H9 (cell line): ENCODE results near the gene SLX4. TPM values are rescaled to one million over a fixed set of nuclear protein-coding genes. Genes with fewer than 3 reads are reported as not detected.

Source experiments
- DNase-seq: peaks from one replicate; pipeline ENCODE4 v3.0.0-alpha.2; 2017
- H2AFZ ChIP-seq: one replicate; pipeline ENCODE4 v1.6.1; 2013; ENCODE audit warnings: mild to moderate bottlenecking, low read length, control low read depth, moderate library complexity
- H2AK5ac ChIP-seq: 2 replicates; pipeline ENCODE4 v1.6.1; 2013; ENCODE audit warnings: low read length, control low read depth, mixed read lengths; ENCODE audit not compliant: insufficient read length
- H2BK120ac ChIP-seq: one replicate; pipeline ENCODE4 v1.6.1; 2013; ENCODE audit warnings: low read depth, mild to moderate bottlenecking, low read length, control low read depth, inconsistent platforms; ENCODE audit not compliant: poor library complexity, severe bottlenecking
- H2BK12ac ChIP-seq: 2 replicates; pipeline ENCODE4 v1.6.1; 2013; ENCODE audit warnings: low read length, control low read depth, mixed read lengths, low read depth; ENCODE audit not compliant: insufficient read length
- H2BK15ac ChIP-seq: 2 replicates; pipeline ENCODE4 v1.6.1; 2013; ENCODE audit warnings: low read depth, low read length, control low read depth
- H2BK20ac ChIP-seq: one replicate; pipeline ENCODE4 v1.6.1; 2013; ENCODE audit warnings: low read depth, mild to moderate bottlenecking, low read length, control low read depth, inconsistent platforms; ENCODE audit not compliant: poor library complexity, severe bottlenecking
- H2BK5ac ChIP-seq: 2 replicates; pipeline ENCODE4 v1.6.1; 2013; ENCODE audit warnings: low read length, control low read depth, mixed read lengths; ENCODE audit not compliant: insufficient read length
- H3K14ac ChIP-seq: 2 replicates; pipeline ENCODE4 v1.6.1; 2013; ENCODE audit warnings: low read length, control low read depth; ENCODE audit not compliant: insufficient read depth
- H3K18ac ChIP-seq: 2 replicates; pipeline ENCODE4 v1.6.1; 2013; ENCODE audit warnings: low read depth, mild to moderate bottlenecking, mixed read lengths, low read length, control low read depth; ENCODE audit not compliant: insufficient read length
- H3K23ac ChIP-seq: 2 replicates; pipeline ENCODE4 v1.6.1; 2013; ENCODE audit warnings: low read length, control low read depth, mixed read lengths, low read depth; ENCODE audit not compliant: insufficient read length
- H3K23me2 ChIP-seq: 2 replicates; pipeline ENCODE4 v1.6.1; 2013; ENCODE audit warnings: low read depth, mild to moderate bottlenecking, mixed read lengths, low read length, control low read depth; ENCODE audit not compliant: insufficient read length, poor library complexity, severe bottlenecking
- H3K27ac ChIP-seq: 2 replicates; pipeline ENCODE4 v1.5.1; 2013; ENCODE audit warnings: low read length, control low read depth, mixed read lengths, low read depth; ENCODE audit not compliant: insufficient read length
- H3K27me3 ChIP-seq: 2 replicates; pipeline ENCODE4 v1.6.1; 2013; ENCODE audit warnings: low read length, control low read depth, inconsistent platforms; ENCODE audit not compliant: insufficient read depth
- H3K4ac ChIP-seq: 2 replicates; pipeline ENCODE4 v1.6.1; 2013; ENCODE audit warnings: low read depth, mild to moderate bottlenecking, control low read depth, inconsistent platforms, low read length, moderate library complexity
- H3K4me1 ChIP-seq: 2 replicates; pipeline ENCODE4 v1.6.1; 2013; ENCODE audit warnings: low read length, control low read depth, inconsistent platforms; ENCODE audit not compliant: insufficient read depth
- H3K4me2 ChIP-seq: 2 replicates; pipeline ENCODE4 v1.6.1; 2013; ENCODE audit warnings: low read length, control low read depth, mixed read lengths; ENCODE audit not compliant: insufficient read length, insufficient read depth
- H3K56ac ChIP-seq: 2 replicates; pipeline ENCODE4 v1.6.1; 2013; ENCODE audit warnings: low read depth, mild to moderate bottlenecking, mixed read lengths, low read length, control low read depth; ENCODE audit not compliant: insufficient read length
- H3K79me1 ChIP-seq: 2 replicates; pipeline ENCODE4 v1.6.1; 2013; ENCODE audit warnings: low read depth, mild to moderate bottlenecking, moderate library complexity, low read length, control low read depth, inconsistent platforms; ENCODE audit not compliant: insufficient read depth, poor library complexity, severe bottlenecking
- H3K79me2 ChIP-seq: 2 replicates; pipeline ENCODE4 v1.6.1; 2013; ENCODE audit warnings: low read length, control low read depth, inconsistent platforms; ENCODE audit not compliant: insufficient read depth
- H3K9ac ChIP-seq: 2 replicates; pipeline ENCODE4 v1.6.1; 2013; ENCODE audit warnings: low read length, control low read depth, mixed read lengths; ENCODE audit not compliant: insufficient read length; ENCODE audit errors: extremely low read depth
- H3K9me3 ChIP-seq: one replicate; pipeline ENCODE4 v1.6.1; 2013; ENCODE audit warnings: low read depth, low read length, inconsistent platforms; ENCODE audit not compliant: control insufficient read depth
- H3T11ph ChIP-seq: one replicate; pipeline ENCODE4 v1.6.1; 2013; ENCODE audit warnings: mild to moderate bottlenecking, low read length, control low read depth, inconsistent platforms
- H4K20me1 ChIP-seq: one replicate; pipeline ENCODE4 v1.6.1; 2013; ENCODE audit not compliant: control insufficient read depth, insufficient read length, insufficient read depth
- H4K5ac ChIP-seq: 2 replicates; pipeline ENCODE4 v1.6.1; 2013; ENCODE audit warnings: low read depth, mild to moderate bottlenecking, mixed read lengths, low read length, control low read depth; ENCODE audit not compliant: insufficient read length
- H4K8ac ChIP-seq: replicated peaks from 2 replicates; pipeline ENCODE4 v1.6.1; 2013; ENCODE audit warnings: low read length, control low read depth, mixed read lengths, low read depth; ENCODE audit not compliant: insufficient read length
- H4K91ac ChIP-seq: 2 replicates; pipeline ENCODE4 v1.6.1; 2013; ENCODE audit warnings: low read depth, mild to moderate bottlenecking, moderate library complexity, mixed read lengths, low read length, control low read depth; ENCODE audit not compliant: insufficient read length
- H3K27ac Mint-ChIP-seq, 3 experiments: 2 replicates in 2 of 3; 3 replicates in 1 of 3; pipeline ENCODE4 v1.8.0; 2020 to 2021; ENCODE audit warnings: mixed read lengths in 3 of 3, mild to moderate bottlenecking in 1 of 3, moderate library complexity in 1 of 3
- H3K27me3 Mint-ChIP-seq: 2 replicates; pipeline ENCODE4 v1.8.0; 2021; ENCODE audit warnings: low read depth, mild to moderate bottlenecking, moderate library complexity, mixed read lengths
- H3K36me3 Mint-ChIP-seq, 3 experiments: 2 replicates in 2 of 3; 3 replicates in 1 of 3; pipeline ENCODE4 v1.8.0; 2020 to 2021; ENCODE audit warnings: low read depth in 3 of 3, mixed read lengths in 3 of 3; ENCODE audit not compliant: insufficient read depth in 1 of 3
- H3K4me1 Mint-ChIP-seq, 2 experiments: 2 replicates each; pipeline ENCODE4 v1.8.0; 2020; ENCODE audit warnings: mixed read lengths in 2 of 2
- H3K4me3 Mint-ChIP-seq, 2 experiments: 2 replicates in 1 of 2; 3 replicates in 1 of 2; pipeline ENCODE4 v1.8.0; 2020 to 2021; ENCODE audit warnings: mild to moderate bottlenecking in 2 of 2, mixed read lengths in 2 of 2, moderate library complexity in 1 of 2
- H3K9me3 Mint-ChIP-seq, 2 experiments: 2 replicates in 1 of 2; 3 replicates in 1 of 2; pipeline ENCODE4 v1.8.0; 2020; ENCODE audit warnings: mild to moderate bottlenecking in 2 of 2, mixed read lengths in 2 of 2, moderate library complexity in 1 of 2
- CTCF ChIP-seq: fragments of 200-600 bp; sonication (generic); conservative IDR thresholded peaks from 3 replicates; pipeline ENCODE4 v1.8.0; 2021; ENCODE audit warnings: antibody characterized with exemption, mild to moderate bottlenecking
- WGBS: extraction: QIAGEN DNeasy Blood & Tissue Kit; methylation state at CpG from one replicate; pipeline ENCODE4 v1.1.7; 2013; ENCODE audit warnings: missing lambda C conversion rate, low lambda C conversion rate, mixed read lengths; ENCODE audit not compliant: insufficient read length; ENCODE audit errors: extremely low coverage; 5-methylcytosine and 5-hydroxymethylcytosine counted together
- total RNA-seq: library from RNA; stranded (reverse); gene quantifications from 2 replicates; pipeline ENCODE4 v1.2.1, GENCODE V29; 2021

SLX4 gene
- total RNA-seq, 1 experiment from 2014 or later = 9.9 TPM

- no peaks in the 10 kb centered on the region for H3K4me1 ChIP-seq
- H3K4ac ChIP-seq = no peak overlapping the region
- no peak overlapping the region for H2BK5ac ChIP-seq
- H3K23me2 ChIP-seq = no peaks in the 10 kb centered on the region
- no peak overlapping the region for H3T11ph ChIP-seq
- H4K5ac ChIP-seq = no peak overlapping the region
- no peak for TF ChIP-seq CTCF
- Mint-ChIP-seq H3K4me1 (peaks cover 14 to 30% of the 10 kb centered on the region in 2 experiments), H3K36me3 (peaks cover 11 to 45% (median 37%) of the 10 kb centered on the region in 3 experiments; a peak in 6 of 7 replicates), H3K4me3 (no peak overlapping the region), H3K9me3 (no peaks in the 10 kb centered on the region), H3K27me3 (no peaks in the 10 kb centered on the region), H3K27ac (no peak overlapping the region; a peak in 1 of 7 replicates)
- H2AFZ ChIP-seq = no peak overlapping the region
- no peak overlapping the region for H3K27ac ChIP-seq
- H3K14ac ChIP-seq = no peak overlapping the region
- no peaks in the 10 kb centered on the region for H3K27me3 ChIP-seq
- no peaks in the 10 kb centered on the region for H3K9me3 ChIP-seq
- no peak overlapping the region for H2AK5ac ChIP-seq
- H3K79me2 ChIP-seq = no peaks in the 10 kb centered on the region
- no peak overlapping the region for H3K18ac ChIP-seq
- no peaks in the 10 kb centered on the region for H4K20me1 ChIP-seq
- no peak overlapping the region for H3K4me2 ChIP-seq
- no peak overlapping the region for H2BK20ac ChIP-seq
- no peak overlapping the region for H4K91ac ChIP-seq
- no CpG with 5 or more reads among the region's 16 CpGs for WGBS
- no peak overlapping the region for H2BK15ac ChIP-seq
- no peak overlapping the region for H4K8ac ChIP-seq
- H2BK12ac ChIP-seq = no peak overlapping the region
- H3K9ac ChIP-seq = no peak overlapping the region
- H3K79me1 ChIP-seq = no peaks in the 10 kb centered on the region
- no peak overlapping the region for H2BK120ac ChIP-seq
- H3K56ac ChIP-seq = no peak overlapping the region
- no peak for DNase-seq
- H3K23ac ChIP-seq = no peak overlapping the region
These were observed 27.9 kb downstream of the SLX4 start for GRCh38 chr16:3583303-3584038.
